D721Med (cell line): ENCODE data around the gene HPS3.
A peak's percentile ranks its signal among the peaks of the same experiment; 100 is the strongest.
"Not testable (repeated sequence)": the region's sequence is repeated elsewhere in the genome, so short reads cannot be mapped to it uniquely, and the experiment has no call there.

Source experiments
- DNase-seq: peaks from one replicate; pipeline ENCODE4 v3.0.0; 2011; ENCODE audit warnings: low spot score; ENCODE audit not compliant: insufficient read length
- FAIRE-seq: peaks from 2 replicates; lab custom pipeline; 2011; peaks lifted over from hg19 to GRCh38; lab: Jason Lieb, UNC
- CTCF ChIP-seq: IDR thresholded peaks from 2 replicates; pipeline ENCODE4 v1.5.1; 2012; ENCODE audit warnings: mild to moderate bottlenecking, control low read depth; ENCODE audit not compliant: insufficient read depth; ENCODE audit errors: missing control alignments

HPS3 gene

GRCh38 chr3:149086232-149086988 lies 43.0 kb upstream of the HPS3 start, which contains the start of gene HLTF:
Gene HLTF, minus strand, starts transcription at chr3:149086533. Its CDS starts 197 bp downstream, at chr3:149086336.
- DNase-seq = peak; percentile 83
- no peak for TF ChIP-seq CTCF
- no peak for FAIRE-seq

GRCh38 chr3:149087208-149087607 lies 42.2 kb upstream of the HPS3 start:
- FAIRE-seq = no peak
- DNase-seq = no peak
- no peak for TF ChIP-seq CTCF

- FAIRE-seq = no peak
- DNase-seq = no peak
- TF ChIP-seq CTCF = no peak
Measured at GRCh38 chr3:149089395-149089794, 40.0 kb upstream of the HPS3 start.

- DNase-seq (no peak), FAIRE-seq (no peak)
- no peak for TF ChIP-seq CTCF
Measured at GRCh38 chr3:149090461-149090860, 39.0 kb upstream of the HPS3 start.

GRCh38 chr3:149090907-149091306 lies 38.5 kb upstream of the HPS3 start:
- no peak for FAIRE-seq
- TF ChIP-seq CTCF = no peak
- DNase-seq = no peak

GRCh38 chr3:149091983-149092382 lies 37.5 kb upstream of the HPS3 start:
- TF ChIP-seq CTCF = no peak
- FAIRE-seq (no peak), DNase-seq (no peak)

- FAIRE-seq = no peak
- TF ChIP-seq CTCF = no peak
Measured at GRCh38 chr3:149095487-149095886, 34.0 kb upstream of the HPS3 start.

GRCh38 chr3:149097987-149098386 lies 31.5 kb upstream of the HPS3 start:
- DNase-seq, FAIRE-seq: not testable (repeated sequence)

More at GRCh38 chr3:149095487-149095886, 34.0 kb upstream of the HPS3 start:
- DNase-seq = no peak
